ENCODE results near the gene TAL1.
"Not testable (repeated sequence)": the region's sequence is repeated elsewhere in the genome, so short reads cannot be mapped to it uniquely, and the experiment has no call there.

The TAL1 gene

GRCh38 chr1:47232187-47232874 lies at the start of gene TAL1:
TAL1 (minus strand) TSS chr1:47232225; CDS start chr1:47225888, 6,337 bp downstream.
- no peak for DNase-seq (ENCODE audit: low spot score)

- no peak for DNase-seq (ENCODE audit: low spot score)
Measured at GRCh38 chr1:47280142-47280541, 48.1 kb upstream of the TAL1 start.

DNA sequence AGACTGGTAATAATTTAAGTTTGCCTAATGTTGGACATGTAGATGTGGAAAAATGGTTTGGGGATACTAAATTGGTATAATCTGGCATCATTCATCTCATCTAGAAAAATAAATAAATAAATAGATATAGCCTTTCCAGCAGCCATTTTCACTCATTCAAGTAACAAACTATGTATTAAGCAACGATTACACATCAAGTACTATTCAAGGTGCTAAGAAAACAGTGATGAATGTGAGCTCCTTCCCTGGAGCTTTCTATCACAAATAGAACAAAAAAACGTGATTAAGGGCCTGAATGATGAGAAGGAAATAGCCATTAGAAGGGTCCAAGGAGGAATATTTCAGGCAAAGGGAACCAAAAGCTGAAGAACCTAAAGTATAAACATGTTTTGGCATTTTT lies 44.8 kb upstream of the TAL1 start:
- no peak for DNase-seq (ENCODE audit: low spot score)

- not testable (repeated sequence) for DNase-seq (ENCODE audit: low spot score)
Measured at GRCh38 chr1:47275811-47276210, 43.8 kb upstream of the TAL1 start.

- not testable (repeated sequence) for DNase-seq (ENCODE audit: low spot score)
Measured at GRCh38 chr1:47265529-47265928, 33.5 kb upstream of the TAL1 start.

- peak; percentile 28 for DNase-seq (ENCODE audit: low spot score)
Measured at GRCh38 chr1:47262787-47263413, 30.9 kb upstream of the TAL1 start.

- DNase-seq (ENCODE audit: low spot score), result no peak
Measured at GRCh38 chr1:47257224-47257623, 25.2 kb upstream of the TAL1 start.

DNA sequence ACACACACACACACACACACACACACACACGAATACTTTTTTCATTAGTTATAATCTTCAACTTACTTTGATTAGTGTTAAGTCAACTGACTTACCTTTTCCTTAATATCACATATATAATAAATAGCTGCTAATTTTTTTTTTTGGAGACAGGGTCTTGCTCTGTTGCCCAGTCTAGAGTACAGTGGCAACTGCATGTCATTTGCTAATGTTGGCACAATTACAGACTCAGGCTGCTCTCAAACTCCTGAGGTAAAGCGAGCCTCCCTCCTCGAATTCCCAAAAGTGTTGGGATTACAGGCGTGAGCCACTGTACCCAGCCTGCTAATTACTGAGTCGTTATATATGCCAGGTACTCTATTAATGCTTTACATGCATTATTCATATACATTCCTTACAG lies 20.8 kb upstream of the TAL1 start:
- no peak for DNase-seq (ENCODE audit: low spot score)

DNA sequence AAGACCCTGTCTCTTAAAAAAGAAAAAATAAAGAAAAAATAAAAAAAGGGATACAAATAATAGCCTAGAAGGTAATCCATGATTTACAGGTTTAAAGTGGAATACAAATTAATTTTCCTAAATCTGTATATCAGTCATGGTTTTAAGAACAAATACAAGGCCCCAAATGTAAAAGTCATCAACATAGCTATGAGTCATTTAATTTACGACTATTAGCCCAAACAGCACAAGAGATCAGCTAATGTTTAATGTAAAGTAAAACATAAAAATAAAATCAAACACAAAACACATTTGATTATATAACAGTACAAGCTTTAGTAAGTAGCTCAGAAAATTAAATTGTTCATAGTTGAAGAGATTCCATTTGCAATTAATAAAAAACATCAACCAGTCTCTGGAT lies 20.3 kb upstream of the TAL1 start:
- DNase-seq (ENCODE audit: low spot score), result no peak

GRCh38 chr1:47249755-47250154 lies 17.7 kb upstream of the TAL1 start:
- DNase-seq (ENCODE audit: low spot score), result no peak

DNA sequence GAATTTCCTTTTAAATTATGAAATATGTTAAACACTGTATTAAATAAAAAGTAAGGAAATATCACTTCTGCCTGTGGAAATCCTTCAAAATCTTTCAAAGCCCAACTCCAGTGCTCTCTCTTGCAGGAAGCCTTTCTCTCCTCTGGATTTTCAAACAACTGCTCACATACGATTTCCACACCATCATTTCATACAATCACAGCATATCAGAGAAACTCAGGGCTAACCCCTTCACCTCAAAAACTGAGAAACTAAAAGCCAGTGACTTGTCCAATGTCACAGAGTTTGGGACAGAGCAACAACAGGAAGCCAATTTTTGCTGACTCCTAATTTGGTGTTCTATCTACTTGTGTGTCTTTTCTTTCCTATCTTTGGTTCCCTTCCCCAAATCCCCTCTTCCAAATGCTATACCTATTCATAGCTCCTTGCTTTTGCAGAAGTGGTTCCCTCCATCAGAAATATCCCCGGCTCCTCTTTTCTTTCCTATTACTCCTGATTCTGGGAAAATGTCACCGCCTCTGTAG lies 12.4 kb upstream of the TAL1 start:
- DNase-seq (ENCODE audit: low spot score), result no peak

DNA sequence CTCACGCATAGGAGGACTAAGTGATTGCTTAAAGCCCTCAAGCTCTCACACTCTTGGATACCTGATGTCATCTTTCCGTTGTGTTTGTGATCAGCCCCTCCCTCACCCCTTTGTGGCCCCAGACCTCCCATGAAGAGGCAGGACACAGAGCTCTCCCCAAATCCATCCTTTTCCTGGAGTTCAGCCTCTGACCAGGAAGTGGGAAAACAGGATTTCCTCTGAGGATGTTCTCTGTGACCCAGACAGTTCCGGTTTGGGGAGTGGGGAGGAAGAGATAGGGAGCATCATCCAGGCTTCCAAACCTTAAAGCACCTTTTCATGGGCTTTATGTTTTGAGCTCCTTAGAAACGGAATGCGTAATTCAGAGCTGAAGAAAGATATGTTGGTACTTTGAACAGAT lies 11.9 kb upstream of the TAL1 start:
- DNase-seq (ENCODE audit: low spot score), result no peak

DNA sequence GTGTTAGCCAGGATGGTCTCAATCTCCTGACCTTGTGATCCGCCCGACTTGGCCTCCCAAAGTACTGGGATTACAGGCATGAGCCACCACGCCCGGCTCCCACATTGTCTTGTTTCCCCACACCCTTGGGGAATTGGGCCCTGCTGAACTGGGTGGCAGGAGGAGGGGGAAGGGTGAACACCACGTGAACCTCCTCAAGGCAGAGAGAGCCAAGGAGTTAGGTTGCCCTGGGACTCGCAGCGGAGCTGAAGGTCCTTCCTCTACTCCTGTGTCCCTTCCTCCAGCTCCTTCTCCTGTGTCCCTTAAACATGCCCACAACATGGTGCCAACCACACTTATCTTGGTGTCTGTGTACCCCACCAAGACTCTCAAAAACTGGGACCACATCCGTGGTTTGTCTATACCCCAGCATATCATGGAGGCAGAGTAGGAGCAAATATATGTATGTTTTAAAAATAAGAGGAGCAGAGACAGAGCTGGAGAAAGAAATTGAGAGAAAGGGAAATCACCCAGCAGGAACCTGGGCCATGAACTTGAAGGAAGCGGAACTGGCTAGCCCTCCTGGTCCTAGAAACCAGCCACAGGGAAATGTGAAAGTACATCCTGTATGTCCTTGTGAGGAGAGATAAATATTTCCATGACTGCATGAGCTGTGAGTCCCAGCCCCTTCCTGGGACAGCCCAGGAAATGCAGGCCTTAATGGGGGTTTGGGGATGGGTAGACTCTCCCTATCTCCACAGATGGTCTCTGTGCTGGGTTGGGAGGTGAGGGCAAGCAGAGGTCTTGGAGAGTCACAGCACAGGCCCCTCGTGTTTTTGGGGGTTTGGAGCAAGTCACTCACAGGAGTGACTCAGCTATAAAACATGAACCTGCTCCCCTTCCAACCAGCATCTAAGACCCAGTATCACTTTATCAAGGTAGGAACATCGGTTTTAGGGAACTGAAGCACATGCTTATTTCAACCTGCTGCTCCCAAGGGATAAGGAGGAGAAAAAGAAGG lies 9.4 kb upstream of the TAL1 start:
- DNase-seq (ENCODE audit: low spot score), result no peak

DNA sequence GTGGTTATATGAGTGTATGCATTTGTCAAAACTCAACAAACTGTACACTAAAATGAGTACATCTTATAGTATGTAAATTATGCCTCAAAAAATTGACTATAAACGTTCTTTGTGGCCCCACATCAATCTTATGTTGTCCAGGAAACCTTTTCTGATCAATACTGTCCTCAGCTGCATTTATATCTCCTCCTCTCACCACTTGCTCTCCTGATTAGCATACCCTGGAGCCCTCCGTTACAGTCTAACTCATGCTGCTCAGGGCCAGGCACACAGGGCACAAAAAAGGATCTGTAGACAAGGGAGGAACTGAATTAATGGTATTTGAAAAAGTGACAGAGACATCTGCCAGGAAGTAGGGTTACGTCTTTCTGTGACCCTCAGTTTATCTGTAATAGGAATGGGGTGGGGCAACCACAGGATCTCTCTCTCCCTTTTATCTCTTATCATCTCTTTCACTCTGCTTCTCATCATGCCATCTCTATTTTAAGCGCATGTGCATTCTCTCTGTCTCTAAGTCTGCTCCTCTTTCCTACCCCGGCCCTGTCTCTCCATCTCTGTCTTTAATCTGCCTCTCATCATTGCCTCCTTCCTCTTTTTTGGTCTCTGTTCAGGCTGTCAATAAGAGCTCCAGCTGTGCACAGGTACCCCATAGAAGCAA lies 7.0 kb upstream of the TAL1 start:
- DNase-seq (ENCODE audit: low spot score), result no peak

- DNase-seq (ENCODE audit: low spot score), result no peak
Measured at GRCh38 chr1:47235806-47236205, 3.8 kb upstream of the TAL1 start.

DNA sequence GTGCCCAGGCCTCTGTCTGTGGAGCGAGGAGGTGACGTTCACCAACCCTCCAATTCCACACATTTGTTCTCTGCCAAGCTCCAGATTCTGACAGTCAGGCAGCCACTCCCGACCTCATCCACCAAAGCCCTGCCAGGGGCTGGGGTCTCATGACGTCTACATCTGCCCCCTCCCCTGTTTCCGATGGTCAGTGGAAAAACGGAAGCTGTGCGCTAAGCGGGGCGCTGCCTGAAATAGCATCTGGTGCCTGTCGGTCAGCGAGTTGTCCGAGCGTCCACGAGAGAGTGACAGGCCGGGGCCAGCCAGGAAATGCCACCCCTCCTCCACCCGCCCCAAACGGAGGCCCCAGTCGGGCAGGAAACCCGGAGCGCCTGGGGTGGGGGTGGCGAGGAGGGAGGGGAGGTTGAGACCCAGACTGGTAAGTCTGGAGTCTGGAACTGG lies 3.2 kb upstream of the TAL1 start:
- DNase-seq (ENCODE audit: low spot score), result peak; percentile 67

DNA sequence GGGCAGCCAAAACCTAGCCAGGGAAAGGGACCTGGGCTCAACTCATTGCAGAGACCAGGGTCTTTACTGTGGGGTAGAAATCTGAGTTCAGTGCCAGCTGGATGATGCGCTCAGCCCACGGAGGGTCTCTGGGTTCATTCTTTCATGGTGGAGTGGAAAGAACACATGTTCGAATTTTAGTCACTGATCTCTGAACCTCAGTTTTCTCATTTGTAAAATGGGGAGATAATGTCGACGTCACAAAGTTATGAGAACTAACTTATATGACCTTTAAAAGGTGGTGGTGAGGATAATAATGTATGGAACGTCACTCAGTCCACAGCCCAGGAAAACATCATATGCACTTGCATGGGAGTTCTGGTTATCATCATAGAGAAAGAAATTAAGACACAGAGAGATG lies 1.2 kb upstream of the TAL1 start:
- DNase-seq (ENCODE audit: low spot score), result no peak

GRCh38 chr1:47231301-47232186 lies 481 bp downstream of the TAL1 start:
- peak; percentile 68 for DNase-seq (ENCODE audit: low spot score)

- DNase-seq (ENCODE audit: low spot score), result no peak
Measured at GRCh38 chr1:47230692-47231300, 1.2 kb downstream of the TAL1 start.

All from Ammon's horn (tissue), 1 donor.